ENCODE measurements around the gene BMP6.

DNA sequence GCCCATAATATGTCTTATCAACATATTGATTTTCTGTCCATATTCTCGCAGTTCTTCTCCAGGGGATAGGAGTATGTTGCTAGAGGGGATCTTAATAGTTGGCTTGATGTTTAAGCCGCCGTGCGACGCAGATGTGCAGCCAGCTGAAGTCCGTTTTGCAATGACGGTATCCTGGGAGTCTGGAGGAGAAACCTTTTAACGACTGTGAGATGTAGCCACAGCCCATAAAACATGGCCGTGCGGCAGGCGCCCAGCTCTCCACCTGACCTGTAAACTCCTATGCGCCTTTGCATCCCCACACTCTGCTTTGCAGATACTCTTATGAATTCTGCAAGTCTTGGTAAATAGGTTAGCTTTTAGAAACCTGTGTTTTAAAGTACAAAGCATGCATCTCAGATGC, 36.9 kb downstream of the BMP6 start:
- TF ChIP-seq, protein P1, sequence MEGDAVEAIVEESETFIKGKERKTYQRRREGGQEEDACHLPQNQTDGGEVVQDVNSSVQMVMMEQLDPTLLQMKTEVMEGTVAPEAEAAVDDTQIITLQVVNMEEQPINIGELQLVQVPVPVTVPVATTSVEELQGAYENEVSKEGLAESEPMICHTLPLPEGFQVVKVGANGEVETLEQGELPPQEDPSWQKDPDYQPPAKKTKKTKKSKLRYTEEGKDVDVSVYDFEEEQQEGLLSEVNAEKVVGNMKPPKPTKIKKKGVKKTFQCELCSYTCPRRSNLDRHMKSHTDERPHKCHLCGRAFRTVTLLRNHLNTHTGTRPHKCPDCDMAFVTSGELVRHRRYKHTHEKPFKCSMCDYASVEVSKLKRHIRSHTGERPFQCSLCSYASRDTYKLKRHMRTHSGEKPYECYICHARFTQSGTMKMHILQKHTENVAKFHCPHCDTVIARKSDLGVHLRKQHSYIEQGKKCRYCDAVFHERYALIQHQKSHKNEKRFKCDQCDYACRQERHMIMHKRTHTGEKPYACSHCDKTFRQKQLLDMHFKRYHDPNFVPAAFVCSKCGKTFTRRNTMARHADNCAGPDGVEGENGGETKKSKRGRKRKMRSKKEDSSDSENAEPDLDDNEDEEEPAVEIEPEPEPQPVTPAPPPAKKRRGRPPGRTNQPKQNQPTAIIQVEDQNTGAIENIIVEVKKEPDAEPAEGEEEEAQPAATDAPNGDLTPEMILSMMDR (IDR thresholded peaks at IDR 0.05), result no peak
- TF ChIP-seq POLR2AphosphoS5 (IDR thresholded peaks at IDR 0.05), result no peak
